Stimulated activated CD4-positive, alpha-beta T cell treated with anti-CD3 and anti-CD28 coated beads, Interleukin-12 subunit alpha, Interleukin-12 subunit beta, amount 100 ng/mL, for 4 hours (primary cell): Measurements from ENCODE around the gene MYBL2.
"Not testable (repeated sequence)": the region's sequence is repeated elsewhere in the genome, so short reads cannot be mapped to it uniquely, and the experiment has no call there.

Experiments used
- DNase-seq: peaks from one replicate; pipeline ENCODE4 v3.0.0-alpha.2; 2020

The MYBL2 gene

DNA sequence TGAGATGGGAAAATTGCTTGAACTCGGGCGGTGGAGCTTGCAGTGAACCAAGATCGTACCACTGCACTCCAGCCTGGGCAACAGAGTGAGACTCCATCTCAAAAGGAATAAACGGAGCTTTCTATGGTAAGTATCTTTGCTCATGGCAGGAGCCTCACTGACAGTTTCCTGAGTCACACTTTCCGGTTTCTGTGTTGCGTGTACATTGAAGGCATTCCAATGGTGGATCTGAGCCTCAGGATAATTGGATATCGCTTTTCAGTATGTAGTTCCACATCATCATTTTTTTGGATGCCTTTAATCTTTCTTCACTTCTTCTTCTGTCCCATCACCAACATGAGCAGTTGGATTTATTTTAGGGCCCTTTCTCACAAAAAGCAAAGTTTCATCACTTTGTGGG lies 88.5 kb downstream of the MYBL2 start:
- no peak for DNase-seq

DNA sequence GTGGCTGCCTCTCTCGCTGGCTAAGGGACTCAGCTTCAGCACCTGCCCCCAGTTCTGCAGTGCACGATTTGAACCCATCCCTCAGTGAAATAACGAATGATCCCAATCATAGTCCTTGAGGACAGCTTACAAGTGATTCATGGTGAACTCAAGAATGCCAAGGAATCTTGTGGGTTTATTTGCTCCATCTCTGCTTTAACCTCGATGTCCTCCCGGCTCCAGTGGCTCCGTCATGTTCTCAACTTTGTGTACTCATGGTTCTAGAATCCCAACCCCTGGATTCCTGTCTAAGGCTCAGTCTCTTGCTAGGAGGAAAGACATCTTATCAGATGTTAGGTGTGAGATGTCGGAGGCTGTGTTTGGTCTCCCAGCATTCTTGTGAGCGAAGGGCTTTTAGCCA lies 88.9 kb downstream of the MYBL2 start:
- no peak for DNase-seq

DNA sequence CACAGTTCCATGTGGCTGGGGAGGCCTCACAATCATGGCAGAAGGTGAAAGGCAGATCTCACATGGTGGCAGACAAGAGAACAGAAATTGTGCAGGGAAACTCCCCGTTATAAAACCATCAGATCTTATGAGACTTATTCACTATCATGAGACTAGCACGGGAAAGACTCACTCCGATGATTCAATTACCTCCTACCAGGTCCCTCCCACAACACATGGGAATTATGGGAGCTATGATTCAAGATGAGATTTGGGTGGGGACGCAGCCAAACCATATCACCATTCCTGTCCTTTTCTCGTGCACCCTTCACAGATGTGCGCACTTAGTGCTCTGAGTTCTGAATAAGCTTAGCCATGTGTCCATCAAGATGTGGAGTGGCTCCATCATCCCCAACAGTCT lies 91.0 kb downstream of the MYBL2 start:
- not testable (repeated sequence) for DNase-seq

DNA sequence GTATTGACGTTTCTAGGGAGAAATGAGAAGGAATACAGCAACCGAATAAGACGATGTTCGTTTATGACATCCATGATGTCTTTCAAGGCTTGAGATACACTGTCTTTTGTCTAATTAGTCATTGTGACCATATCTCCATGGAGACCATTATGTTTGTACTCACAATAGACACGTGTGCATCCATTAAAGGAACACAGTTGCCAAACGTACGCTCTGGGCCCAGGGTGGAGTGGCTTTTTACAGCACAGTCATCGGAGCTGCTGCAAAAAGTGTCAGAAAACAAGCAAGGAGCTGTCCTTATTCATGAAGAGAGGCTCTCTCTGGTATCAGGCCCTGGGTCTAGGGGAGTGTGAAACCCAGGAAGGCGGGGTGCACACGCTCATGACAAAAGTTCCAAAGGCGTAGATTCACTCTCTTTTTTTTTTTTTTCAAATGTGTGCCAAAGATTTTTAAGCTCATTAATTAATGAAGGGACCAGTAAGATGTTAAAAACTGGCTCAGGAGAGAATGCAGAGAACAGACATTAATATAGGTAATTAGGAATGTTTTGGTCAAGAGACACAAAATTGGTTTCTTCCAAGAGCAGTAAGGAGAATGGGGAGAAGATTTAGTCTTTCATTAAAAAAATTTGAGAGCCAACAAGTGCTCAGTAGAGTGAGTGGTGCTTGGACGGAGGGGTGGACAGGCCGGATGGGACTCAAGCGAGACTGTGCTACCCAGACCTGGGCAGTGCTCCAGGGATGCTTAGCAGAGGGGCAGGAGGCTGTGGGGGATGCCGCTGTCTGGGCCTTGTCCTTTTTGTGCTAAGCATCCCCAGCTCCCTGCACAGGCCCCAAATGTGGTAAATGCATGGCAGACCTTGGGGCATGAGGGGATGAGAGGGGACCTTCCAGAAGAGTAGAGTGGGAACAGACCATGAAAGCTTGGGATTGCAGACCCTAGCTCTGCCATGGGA lies 94.7 kb downstream of the MYBL2 start:
- no peak for DNase-seq

DNA sequence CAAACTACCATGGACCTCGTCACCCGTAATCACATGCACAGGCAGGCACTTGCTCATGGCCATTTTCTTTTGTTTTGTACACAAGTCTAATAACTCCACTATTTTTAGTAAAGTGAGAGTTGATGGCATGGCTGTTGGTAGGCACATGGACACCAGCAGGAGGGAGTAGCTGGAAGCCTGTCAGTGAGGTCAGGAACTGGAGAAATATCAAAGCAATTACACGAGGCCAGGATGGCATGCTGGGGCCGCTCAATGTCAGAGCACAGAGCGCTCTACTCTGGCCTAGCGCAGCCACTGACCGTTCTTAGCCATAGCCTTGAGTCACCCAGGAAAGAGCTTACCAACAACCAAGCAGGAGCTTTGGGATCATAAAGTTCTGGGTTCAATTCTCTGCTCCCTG lies 96.0 kb downstream of the MYBL2 start:
- no peak for DNase-seq

DNA sequence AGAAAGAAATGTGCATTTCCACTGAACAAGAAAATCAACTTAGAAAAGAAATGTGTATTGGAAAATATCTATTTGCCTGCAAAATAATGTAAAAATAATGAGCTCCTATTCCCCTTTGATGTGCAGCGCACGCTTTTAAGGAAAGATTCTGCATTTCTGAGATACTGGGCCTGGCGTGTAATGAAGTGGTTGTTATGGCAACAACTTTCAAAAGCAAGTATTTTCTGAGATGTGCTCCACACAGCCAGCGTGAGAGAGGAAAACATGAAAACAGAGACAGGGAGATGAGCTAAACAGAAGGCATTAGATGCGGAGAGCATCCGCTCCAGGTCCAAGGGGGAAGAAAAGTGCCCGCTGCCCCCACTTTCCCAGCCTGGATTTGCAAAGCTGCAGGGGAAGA lies 99.0 kb downstream of the MYBL2 start:
- no peak for DNase-seq
